SK-N-SH (cell line): ENCODE results near the gene USP13.

ENCODE experiments used
- EP300 ChIP-seq, 2 experiments: IDR thresholded peaks; 2 replicates each; pipeline versions ENCODE4 v1.4.0 to v1.6.1; 2012; ENCODE audit warnings: borderline replicate concordance in 1 of 2, low read depth in 1 of 2, low read length in 1 of 2
- RXRA ChIP-seq: IDR thresholded peaks from 2 replicates; pipeline ENCODE4 v1.4.0; 2012; ENCODE audit warnings: low read depth, mild to moderate bottlenecking, borderline replicate concordance
- TF ChIP-seq, protein P1 (sequence below): IDR thresholded peaks from 2 replicates; pipeline ENCODE4 v1.4.0; 2012; ENCODE audit warnings: low read depth
- TF ChIP-seq, protein P2 (sequence below): fragments of 200-600 bp; sonication (generic); IDR thresholded peaks from 2 replicates; pipeline ENCODE4 v1.6.1; 2017; ENCODE audit warnings: antibody characterized with exemption, mild to moderate bottlenecking, moderate library complexity

DNA sequence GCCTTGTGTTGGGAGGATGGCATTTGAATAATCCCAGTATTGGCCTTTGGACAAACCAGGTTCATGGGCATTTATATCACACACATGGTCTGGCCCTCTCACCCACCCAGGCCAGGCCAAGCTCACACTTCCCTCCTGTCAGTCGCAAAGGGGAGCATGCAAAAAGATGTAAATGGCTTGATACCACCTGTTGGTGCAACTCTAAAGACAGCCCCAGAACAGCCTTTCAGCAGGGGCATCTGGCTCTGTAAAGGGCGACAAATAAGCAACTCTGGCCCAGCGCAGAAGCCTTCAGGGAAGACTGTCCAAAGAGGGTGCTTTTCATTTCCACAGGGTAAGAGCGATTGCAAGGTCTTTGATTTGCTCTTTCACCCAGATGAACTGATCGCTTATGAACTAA is 91.8 kb downstream of the USP13 start:
- no peak for TF ChIP-seq EP300 (IDR thresholded peaks at IDR 0.05; ENCODE audit: borderline replicate concordance in 1 of 2, low read depth in 1 of 2, low read length in 1 of 2)
- TF ChIP-seq, protein P1, sequence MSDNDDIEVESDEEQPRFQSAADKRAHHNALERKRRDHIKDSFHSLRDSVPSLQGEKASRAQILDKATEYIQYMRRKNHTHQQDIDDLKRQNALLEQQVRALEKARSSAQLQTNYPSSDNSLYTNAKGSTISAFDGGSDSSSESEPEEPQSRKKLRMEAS, result no peak
- TF ChIP-seq, protein P2, sequence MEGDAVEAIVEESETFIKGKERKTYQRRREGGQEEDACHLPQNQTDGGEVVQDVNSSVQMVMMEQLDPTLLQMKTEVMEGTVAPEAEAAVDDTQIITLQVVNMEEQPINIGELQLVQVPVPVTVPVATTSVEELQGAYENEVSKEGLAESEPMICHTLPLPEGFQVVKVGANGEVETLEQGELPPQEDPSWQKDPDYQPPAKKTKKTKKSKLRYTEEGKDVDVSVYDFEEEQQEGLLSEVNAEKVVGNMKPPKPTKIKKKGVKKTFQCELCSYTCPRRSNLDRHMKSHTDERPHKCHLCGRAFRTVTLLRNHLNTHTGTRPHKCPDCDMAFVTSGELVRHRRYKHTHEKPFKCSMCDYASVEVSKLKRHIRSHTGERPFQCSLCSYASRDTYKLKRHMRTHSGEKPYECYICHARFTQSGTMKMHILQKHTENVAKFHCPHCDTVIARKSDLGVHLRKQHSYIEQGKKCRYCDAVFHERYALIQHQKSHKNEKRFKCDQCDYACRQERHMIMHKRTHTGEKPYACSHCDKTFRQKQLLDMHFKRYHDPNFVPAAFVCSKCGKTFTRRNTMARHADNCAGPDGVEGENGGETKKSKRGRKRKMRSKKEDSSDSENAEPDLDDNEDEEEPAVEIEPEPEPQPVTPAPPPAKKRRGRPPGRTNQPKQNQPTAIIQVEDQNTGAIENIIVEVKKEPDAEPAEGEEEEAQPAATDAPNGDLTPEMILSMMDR, result no peak
- TF ChIP-seq RXRA, result no peak
